HT1080 (cell line): ENCODE measurements around the gene MED9. TPM values are rescaled to one million over a fixed set of nuclear protein-coding genes. Genes with fewer than 3 reads are reported as not detected.

Source experiments
- DNase-seq: peaks from one replicate; pipeline ENCODE4 v3.0.0-alpha.2; 2015; ENCODE audit warnings: low read depth
- total RNA-seq: library from RNA; depleted of rRNA; stranded (reverse); fragments of >200 nt; shearing (Covaris generic); gene quantifications from 2 replicates; pipeline ENCODE4 v1.2.3, GENCODE V29; 2014

MED9 gene
- total RNA-seq, 1 experiment from 2014 or later: 13.7 TPM

DNA sequence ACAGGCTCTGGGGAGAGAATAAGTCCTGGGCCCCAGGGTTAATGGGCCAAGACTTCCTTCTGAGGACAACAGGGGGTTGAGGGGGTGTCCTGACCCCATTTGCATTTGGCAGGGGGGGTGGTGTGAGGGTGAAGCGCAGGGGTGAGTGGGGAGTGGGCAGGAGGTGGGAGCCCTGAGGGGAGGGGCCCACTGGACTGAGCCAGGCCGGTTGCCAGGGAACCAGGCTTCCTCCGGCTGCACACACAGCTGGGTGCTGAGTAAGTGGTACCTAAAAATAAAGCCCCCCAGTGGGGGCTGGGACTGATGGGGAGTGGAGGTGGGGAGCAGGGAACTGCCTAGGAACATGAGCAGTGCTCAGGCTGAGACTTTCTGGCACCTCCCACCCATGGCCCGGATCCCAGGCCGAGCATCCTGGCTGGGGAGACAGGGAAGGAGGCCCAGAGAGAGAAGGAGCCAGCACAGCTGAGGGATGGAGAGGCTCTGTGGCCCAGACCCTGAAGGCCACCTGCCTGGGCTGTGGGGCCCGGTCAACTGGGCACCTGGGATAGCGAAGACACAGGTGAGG is 26.8 kb downstream of the MED9 start:
- DNase-seq: no peak

DNA sequence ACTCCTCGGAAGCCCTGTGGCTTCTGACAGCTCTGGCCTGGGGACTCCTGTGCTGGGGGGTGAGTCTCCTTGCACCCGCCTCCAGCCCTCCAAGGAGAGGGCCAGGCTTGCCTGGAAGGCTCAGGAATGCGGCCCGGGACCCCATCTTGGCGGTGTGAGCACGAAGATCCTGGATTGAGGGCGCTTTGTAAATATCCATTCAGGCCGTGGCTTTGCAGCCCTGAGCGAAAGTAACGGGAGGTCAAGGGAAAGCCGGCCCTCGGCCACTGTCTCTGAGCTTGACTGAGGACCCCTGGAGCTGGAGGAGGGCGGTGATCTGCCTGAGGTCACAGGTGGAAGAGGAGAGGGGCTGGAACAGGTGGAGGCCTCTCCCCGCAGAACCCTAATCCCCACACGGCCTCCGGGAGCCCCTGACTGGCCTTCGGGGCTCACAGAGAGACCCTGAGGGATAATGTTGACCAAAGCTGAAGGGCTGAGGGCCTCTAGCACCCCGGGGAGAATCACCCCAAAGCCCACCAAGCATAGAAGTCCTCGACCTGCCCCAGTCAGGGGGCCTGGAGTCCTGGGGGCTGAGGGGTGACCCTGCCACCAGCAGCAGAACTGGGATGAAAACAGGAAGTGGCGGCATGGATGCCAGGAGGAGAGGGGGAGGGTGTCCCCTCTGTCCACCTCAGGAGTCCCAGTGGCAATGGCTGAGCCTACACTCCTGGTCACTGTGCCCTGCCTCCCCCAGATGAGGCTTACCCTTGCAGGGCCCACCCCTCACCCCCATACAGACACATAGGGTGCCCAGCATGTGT is 27.7 kb downstream of the MED9 start:
- DNase-seq: no peak

DNA sequence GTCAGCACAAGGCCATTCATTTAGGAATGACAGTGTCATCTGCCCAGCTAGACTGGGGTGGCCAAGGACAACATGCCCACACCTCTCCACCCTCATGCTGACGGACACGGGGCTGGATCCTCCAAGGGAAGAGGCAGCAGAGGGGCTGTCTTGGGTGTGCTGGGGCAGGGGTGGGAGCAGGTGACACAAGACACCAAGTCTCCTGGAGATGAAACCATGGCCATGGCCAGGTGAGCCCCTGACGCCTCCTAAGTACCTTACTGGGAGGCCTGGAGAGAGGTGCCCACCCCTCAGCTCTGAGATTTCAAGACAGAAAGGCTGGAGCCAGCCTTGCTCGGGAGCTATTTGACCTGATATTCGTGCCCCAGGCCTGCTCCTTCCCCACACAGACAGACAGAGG is 28.4 kb downstream of the MED9 start:
- no peak for DNase-seq

GRCh38 chr17:17505610-17506171 is 28.9 kb downstream of the MED9 start:
- DNase-seq: no peak

GRCh38 chr17:17506181-17506741 is 29.5 kb downstream of the MED9 start:
- DNase-seq: no peak

- no peak for DNase-seq
Measured at GRCh38 chr17:17506893-17507464, 30.2 kb downstream of the MED9 start.

DNA sequence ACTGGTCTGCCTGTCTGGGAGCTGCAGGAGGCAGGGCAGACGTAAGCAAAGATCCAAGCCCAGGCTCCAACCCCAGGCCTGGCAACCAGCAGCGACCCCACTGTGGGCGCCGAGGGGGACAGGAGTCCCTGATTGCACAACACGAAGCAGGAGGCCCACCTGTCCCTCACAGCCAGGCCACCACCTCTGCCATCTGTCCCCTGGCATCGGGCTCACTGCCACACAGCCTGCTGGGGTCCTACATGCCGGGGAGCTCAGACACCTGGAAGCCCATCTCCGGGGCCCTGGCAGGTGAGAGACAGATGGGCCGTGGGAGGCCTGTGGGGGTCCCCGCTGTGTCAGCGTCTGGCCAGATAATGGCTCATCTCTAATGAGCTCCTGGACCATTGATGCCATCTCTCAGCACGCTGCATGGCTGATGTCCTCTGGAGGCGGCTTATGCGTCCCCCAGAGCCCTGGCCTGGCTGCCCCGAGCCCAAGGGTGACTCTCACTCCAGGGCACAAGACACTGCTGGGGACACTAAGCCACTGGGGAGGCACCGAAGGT is 30.7 kb downstream of the MED9 start:
- DNase-seq: no peak

DNA sequence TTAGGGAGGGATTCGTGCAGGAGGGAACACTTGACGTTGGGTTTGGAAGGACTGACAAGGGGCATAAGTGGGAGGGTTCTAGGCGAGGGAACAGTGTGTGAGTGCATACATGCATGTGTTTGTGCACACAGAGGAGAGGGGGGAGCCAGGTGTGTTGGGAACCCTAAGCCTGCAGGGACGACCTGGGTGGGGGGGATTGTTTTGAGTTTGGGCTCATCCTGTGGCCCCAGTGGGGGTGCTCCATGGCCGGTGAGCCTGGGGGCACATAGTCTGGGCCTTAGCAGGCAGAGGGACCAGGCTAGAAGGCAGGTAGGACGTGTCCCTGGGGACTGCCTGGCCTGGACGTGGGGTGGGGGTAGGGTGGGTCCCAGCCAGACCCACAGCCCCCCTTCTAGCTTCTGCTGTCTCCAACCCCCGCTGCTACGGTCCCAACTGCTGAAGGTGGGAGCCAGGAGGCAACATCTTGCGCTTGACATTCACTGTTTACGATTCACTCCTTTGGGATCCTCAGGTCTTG is 31.3 kb downstream of the MED9 start:
- no peak for DNase-seq

DNA sequence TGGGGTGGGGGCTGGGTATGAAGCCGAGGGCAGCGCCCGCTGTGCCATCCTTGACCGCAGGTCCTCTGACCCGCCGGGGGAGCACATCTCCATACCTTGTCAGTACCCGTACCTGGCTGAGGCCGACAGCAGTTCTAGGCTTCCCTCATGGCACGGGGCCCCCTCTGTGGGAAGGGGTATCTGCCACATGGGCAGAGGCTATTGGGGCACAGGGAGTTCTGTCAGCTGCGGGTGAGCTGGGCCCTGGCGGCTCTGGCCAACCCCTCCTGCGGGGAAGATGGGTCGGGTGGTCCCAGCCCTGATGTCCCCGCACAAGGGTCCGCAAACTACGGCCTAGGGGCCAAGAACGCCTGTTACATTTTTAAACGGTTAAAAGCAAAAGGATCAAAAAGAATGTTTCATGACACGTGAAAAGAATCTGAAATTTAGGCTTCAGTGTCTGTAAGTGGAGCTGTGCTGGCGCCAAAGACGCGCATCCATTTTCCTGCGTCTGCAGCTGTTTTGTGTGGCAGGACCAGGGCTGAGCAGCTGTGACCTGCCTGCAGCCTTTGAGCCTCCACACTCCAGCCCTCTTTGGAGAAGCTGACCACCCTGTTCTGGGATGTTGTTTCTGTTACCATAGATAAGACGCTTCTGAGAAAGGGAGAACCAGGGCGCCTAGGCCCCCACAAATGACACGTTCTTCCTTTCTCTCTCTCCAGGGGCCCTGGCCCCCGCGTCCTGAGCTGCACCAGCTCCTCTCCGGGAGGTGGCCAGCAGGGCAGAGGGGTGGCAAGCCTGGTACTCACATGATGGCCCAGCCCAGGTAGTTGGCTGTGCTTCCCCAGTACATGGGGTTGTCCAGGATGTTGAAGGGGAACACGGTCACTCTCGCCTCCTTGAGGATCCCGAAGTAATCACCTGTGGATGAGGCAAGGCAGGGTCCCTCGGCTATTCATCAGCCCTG is 32.1 kb downstream of the MED9 start:
- no peak for DNase-seq

GRCh38 chr17:17509601-17510425 is 33.0 kb downstream of the MED9 start:
- DNase-seq: no peak

GRCh38 chr17:17510456-17511292 is 33.9 kb downstream of the MED9 start:
- peak; percentile 40 for DNase-seq

GRCh38 chr17:17511293-17511741 is 34.5 kb downstream of the MED9 start:
- DNase-seq: no peak

- DNase-seq: peak; percentile 95
Measured at GRCh38 chr17:17511881-17512858, 35.4 kb downstream of the MED9 start.

DNA sequence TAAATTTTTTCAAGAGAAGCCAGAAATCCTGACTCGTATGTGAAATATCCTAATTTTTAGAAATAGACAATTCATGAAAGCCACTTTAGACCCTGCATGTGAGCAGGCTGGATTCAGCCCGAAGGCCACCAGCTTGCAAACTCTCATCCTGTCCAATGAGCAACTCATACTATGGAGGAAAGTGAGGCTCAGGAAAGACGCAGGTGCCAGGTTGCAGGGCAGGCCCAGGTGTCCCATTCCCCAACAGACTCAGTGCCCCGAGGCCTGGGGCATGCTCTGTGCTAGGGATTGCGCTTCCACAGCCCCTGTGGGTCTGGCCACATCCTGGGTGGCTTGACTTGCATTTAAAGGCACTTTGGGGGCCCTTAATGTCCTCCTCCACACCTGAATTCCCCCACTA is 36.1 kb downstream of the MED9 start:
- no peak for DNase-seq

DNA sequence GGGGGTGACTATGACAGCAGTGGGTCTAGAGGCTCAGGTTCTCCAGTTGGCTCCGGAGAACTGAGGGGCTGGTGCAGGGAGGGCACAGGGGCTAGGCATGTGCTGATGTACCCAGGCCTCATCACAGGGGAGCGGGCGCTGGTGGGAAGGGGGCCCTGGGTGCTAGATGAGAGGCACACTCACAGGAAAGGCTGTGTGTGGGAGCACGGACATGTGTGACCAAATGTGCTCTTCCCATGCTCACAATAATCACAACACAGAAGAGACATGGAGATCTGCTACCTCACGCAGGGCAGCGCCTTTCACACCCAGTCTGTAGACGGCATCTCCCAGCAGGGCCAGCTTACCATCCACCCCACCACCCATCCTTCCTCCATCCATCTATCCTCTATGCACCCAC is 36.8 kb downstream of the MED9 start:
- no peak for DNase-seq

GRCh38 chr17:17514361-17514992 is 37.7 kb downstream of the MED9 start:
- DNase-seq: no peak
